Liver (tissue), 3 donors: ENCODE measurements around the gene PAX5.

Experiments
- CTCF ChIP-seq: fragments of 150-350 bp; IDR thresholded peaks from 2 replicates; pipeline ENCODE4 v1.5.1; 2017; ENCODE audit warnings: improper control_type of control experiment, low read depth, low read length; ENCODE audit not compliant: missing input control
- FOXA1 ChIP-seq: IDR thresholded peaks from 2 replicates; pipeline ENCODE4 v1.6.1; 2016; ENCODE audit warnings: antibody characterized with exemption
- MAX ChIP-seq: IDR thresholded peaks from 2 replicates; pipeline ENCODE4 v1.6.1; 2016; ENCODE audit warnings: antibody characterized with exemption
- RAD21 ChIP-seq, 2 donors: IDR thresholded peaks; 2 replicates each; pipeline ENCODE4 v1.6.1; 2016; ENCODE audit warnings: antibody characterized with exemption in 2 of 2, mild to moderate bottlenecking in 2 of 2
- SP1 ChIP-seq: IDR thresholded peaks from 2 replicates; pipeline ENCODE4 v1.6.1; 2018; ENCODE audit warnings: antibody characterized with exemption, mild to moderate bottlenecking
- TAF1 ChIP-seq: conservative IDR thresholded peaks from 2 replicates; pipeline ENCODE4 v1.6.1; 2016; ENCODE audit warnings: antibody characterized with exemption, mild to moderate bottlenecking
- TF ChIP-seq, protein P1 (sequence below): IDR thresholded peaks from 2 replicates; pipeline ENCODE4 v1.6.1; 2016; ENCODE audit warnings: antibody characterized with exemption, mild to moderate bottlenecking
- donor health status: healthy.
- donor health status: healthy.

DNA sequence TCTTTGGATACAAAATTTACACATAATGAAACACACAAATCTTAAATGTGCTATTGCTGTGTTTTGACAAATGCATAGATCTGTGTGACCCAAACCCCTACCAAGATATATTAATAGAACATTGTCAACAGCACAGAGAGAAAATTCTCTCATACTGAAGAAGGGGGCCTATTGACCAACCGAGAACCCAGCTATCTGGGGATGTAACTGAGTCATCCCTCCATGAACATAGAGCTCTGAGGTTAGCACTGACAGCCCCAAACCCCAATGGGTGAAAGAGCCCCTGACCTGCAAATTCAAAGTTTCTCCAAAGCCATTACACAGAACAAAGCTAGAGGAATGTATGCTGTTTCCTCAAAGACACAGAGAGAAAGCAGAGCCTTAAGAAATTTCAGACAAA lies 180.8 kb downstream of the PAX5 start:
- TF ChIP-seq SP1 (no peak), CTCF (no peak), FOXA1 (no peak), MAX (no peak), TAF1 (no peak), RAD21 (IDR thresholded peaks at IDR 0.05) (no peak)
- TF ChIP-seq, protein P1, sequence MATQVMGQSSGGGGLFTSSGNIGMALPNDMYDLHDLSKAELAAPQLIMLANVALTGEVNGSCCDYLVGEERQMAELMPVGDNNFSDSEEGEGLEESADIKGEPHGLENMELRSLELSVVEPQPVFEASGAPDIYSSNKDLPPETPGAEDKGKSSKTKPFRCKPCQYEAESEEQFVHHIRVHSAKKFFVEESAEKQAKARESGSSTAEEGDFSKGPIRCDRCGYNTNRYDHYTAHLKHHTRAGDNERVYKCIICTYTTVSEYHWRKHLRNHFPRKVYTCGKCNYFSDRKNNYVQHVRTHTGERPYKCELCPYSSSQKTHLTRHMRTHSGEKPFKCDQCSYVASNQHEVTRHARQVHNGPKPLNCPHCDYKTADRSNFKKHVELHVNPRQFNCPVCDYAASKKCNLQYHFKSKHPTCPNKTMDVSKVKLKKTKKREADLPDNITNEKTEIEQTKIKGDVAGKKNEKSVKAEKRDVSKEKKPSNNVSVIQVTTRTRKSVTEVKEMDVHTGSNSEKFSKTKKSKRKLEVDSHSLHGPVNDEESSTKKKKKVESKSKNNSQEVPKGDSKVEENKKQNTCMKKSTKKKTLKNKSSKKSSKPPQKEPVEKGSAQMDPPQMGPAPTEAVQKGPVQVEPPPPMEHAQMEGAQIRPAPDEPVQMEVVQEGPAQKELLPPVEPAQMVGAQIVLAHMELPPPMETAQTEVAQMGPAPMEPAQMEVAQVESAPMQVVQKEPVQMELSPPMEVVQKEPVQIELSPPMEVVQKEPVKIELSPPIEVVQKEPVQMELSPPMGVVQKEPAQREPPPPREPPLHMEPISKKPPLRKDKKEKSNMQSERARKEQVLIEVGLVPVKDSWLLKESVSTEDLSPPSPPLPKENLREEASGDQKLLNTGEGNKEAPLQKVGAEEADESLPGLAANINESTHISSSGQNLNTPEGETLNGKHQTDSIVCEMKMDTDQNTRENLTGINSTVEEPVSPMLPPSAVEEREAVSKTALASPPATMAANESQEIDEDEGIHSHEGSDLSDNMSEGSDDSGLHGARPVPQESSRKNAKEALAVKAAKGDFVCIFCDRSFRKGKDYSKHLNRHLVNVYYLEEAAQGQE: no peak
